ENCODE measurements around the gene AGAP5.

- TF ChIP-seq, protein P1, sequence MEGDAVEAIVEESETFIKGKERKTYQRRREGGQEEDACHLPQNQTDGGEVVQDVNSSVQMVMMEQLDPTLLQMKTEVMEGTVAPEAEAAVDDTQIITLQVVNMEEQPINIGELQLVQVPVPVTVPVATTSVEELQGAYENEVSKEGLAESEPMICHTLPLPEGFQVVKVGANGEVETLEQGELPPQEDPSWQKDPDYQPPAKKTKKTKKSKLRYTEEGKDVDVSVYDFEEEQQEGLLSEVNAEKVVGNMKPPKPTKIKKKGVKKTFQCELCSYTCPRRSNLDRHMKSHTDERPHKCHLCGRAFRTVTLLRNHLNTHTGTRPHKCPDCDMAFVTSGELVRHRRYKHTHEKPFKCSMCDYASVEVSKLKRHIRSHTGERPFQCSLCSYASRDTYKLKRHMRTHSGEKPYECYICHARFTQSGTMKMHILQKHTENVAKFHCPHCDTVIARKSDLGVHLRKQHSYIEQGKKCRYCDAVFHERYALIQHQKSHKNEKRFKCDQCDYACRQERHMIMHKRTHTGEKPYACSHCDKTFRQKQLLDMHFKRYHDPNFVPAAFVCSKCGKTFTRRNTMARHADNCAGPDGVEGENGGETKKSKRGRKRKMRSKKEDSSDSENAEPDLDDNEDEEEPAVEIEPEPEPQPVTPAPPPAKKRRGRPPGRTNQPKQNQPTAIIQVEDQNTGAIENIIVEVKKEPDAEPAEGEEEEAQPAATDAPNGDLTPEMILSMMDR (IDR thresholded peaks at IDR 0.05) = no peak
- TF ChIP-seq POLR2A (IDR thresholded peaks at IDR 0.05) = no peak
These were observed 52.7 kb downstream of the AGAP5 start for GRCh38 chr10:73645251-73645650.

All from heart left ventricle (tissue), 13 donors.